ENCODE measurements around the gene TPRG1. TPM values are rescaled to one million over a fixed set of nuclear protein-coding genes. Genes with fewer than 3 reads are reported as not detected.

TPRG1 gene
- polyA plus RNA-seq, 1 donor (not counting 4 experiments of a cell fraction or from before 2014, with no cell fraction given): 1.5 TPM

- no peak for TF ChIP-seq CTCF (optimal IDR thresholded peaks at IDR 0.05 in 1 of 3, IDR thresholded peaks at IDR 0.05 in 1 of 3, conservative IDR thresholded peaks at IDR 0.05 in 1 of 3; ENCODE audit: extremely low read depth in 1 of 3, insufficient read depth in 2 of 3, low read length in 3 of 3)
- TF ChIP-seq EZH2 (IDR thresholded peaks at IDR 0.05; ENCODE audit: low read length): no peak
- no peaks in the 10 kb centered on the region for H3K9me1 ChIP-seq (ENCODE audit: control insufficient read depth, extremely low read depth, insufficient read depth, low read length)
Measured at GRCh38 chr3:189237526-189237925, 65.8 kb downstream of the TPRG1 start.

GRCh38 chr3:189238071-189238470 lies 66.3 kb downstream of the TPRG1 start:
- H4K20me1 ChIP-seq (ENCODE audit: control insufficient read depth, extremely low read depth, insufficient read depth, low read length): no peaks in the 10 kb centered on the region
- TF ChIP-seq EZH2 (IDR thresholded peaks at IDR 0.05; ENCODE audit: low read length): no peak
- no peak for TF ChIP-seq CTCF (optimal IDR thresholded peaks at IDR 0.05 in 1 of 3, IDR thresholded peaks at IDR 0.05 in 1 of 3, conservative IDR thresholded peaks at IDR 0.05 in 1 of 3; ENCODE audit: extremely low read depth in 1 of 3, insufficient read depth in 2 of 3, low read length in 3 of 3)
- H3K79me2 ChIP-seq (ENCODE audit: control insufficient read depth, insufficient read depth, low read length): no peaks in the 10 kb centered on the region
- no peak for FAIRE-seq
- DNase-seq (ENCODE audit: low read depth, low spot score): no peak
- no peaks in the 10 kb centered on the region for H3K27me3 ChIP-seq (ENCODE audit: control insufficient read depth, extremely low read depth, insufficient read depth, low read length)
- H3K9ac ChIP-seq (ENCODE audit: control insufficient read depth, extremely low read depth, insufficient read depth, low read length): no peak overlapping the region
- no peaks in the 10 kb centered on the region for H3K9me1 ChIP-seq (ENCODE audit: control insufficient read depth, extremely low read depth, insufficient read depth, low read length)
- no peak overlapping the region for H3K27ac ChIP-seq (ENCODE audit: control insufficient read depth, insufficient read depth, low read length)
- H3K9me3 ChIP-seq (ENCODE audit: control insufficient read depth, low read depth, low read length): no peaks in the 10 kb centered on the region
- no peaks in the 10 kb centered on the region for H3K4me1 ChIP-seq (ENCODE audit: control insufficient read depth, extremely low read depth, insufficient read depth, low read length)
- H3K36me3 ChIP-seq (ENCODE audit: control insufficient read depth in 2 of 2, extremely low read depth in 1 of 2, insufficient read depth in 2 of 2, low read length in 2 of 2): no peaks in the 10 kb centered on the region
- H3K4me2 ChIP-seq (ENCODE audit: control insufficient read depth, extremely low read depth, insufficient read depth, low read depth, low read length): no peak overlapping the region
- no peak overlapping the region for H3K4me3 ChIP-seq (ENCODE audit: control insufficient read depth in 2 of 3, extremely low read depth in 1 of 3, insufficient read depth in 2 of 3, low read depth in 1 of 3, low read length in 3 of 3)
- dilution Hi-C loops (cut with MboI; ENCODE audit: extremely low pct_ligation_motif_present, low sequenced_read_pairs): no loop called here
- no peak overlapping the region for H2AFZ ChIP-seq (ENCODE audit: control insufficient read depth, low read length)

More at GRCh38 chr3:189237526-189237925, 65.8 kb downstream of the TPRG1 start:
- Histone ChIP-seq H3K4me3 (ENCODE audit: control insufficient read depth in 2 of 3, extremely low read depth in 1 of 3, insufficient read depth in 2 of 3, low read depth in 1 of 3, low read length in 3 of 3) (no peak overlapping the region), H3K36me3 (ENCODE audit: control insufficient read depth in 2 of 2, extremely low read depth in 1 of 2, insufficient read depth in 2 of 2, low read length in 2 of 2) (no peaks in the 10 kb centered on the region), H4K20me1 (ENCODE audit: control insufficient read depth, extremely low read depth, insufficient read depth, low read length) (no peaks in the 10 kb centered on the region), H3K27me3 (ENCODE audit: control insufficient read depth, extremely low read depth, insufficient read depth, low read length) (no peaks in the 10 kb centered on the region), H3K4me2 (ENCODE audit: control insufficient read depth, extremely low read depth, insufficient read depth, low read depth, low read length) (no peak overlapping the region), H3K79me2 (ENCODE audit: control insufficient read depth, insufficient read depth, low read length) (no peaks in the 10 kb centered on the region), H2AFZ (ENCODE audit: control insufficient read depth, low read length) (no peak overlapping the region), H3K9me3 (ENCODE audit: control insufficient read depth, low read depth, low read length) (no peaks in the 10 kb centered on the region), H3K4me1 (ENCODE audit: control insufficient read depth, extremely low read depth, insufficient read depth, low read length) (no peaks in the 10 kb centered on the region), H3K9ac (ENCODE audit: control insufficient read depth, extremely low read depth, insufficient read depth, low read length) (no peak overlapping the region), H3K27ac (ENCODE audit: control insufficient read depth, insufficient read depth, low read length) (no peak overlapping the region)
- dilution Hi-C loops (cut with MboI; ENCODE audit: extremely low pct_ligation_motif_present, low sequenced_read_pairs): no loop called here
- FAIRE-seq (no peak), DNase-seq (ENCODE audit: low read depth, low spot score) (no peak)
